BLaER1 (cell line): ENCODE measurements around the gene C16orf86.
A peak's percentile ranks its signal among the peaks of the same experiment; 100 is the strongest.

ENCODE experiments used
- H3K27ac ChIP-seq: shearing (Covaris generic); formaldehyde crosslinking; 2 replicates; pipeline ENCODE4 v1.8.1; 2022
- H3K27me3 ChIP-seq: shearing (Covaris generic); formaldehyde crosslinking; 2 replicates; pipeline ENCODE4 v1.8.1; 2022
- H3K36me3 ChIP-seq: shearing (Covaris generic); formaldehyde crosslinking; 2 replicates; pipeline ENCODE4 v1.8.1; 2022
- H3K4me1 ChIP-seq: shearing (Covaris generic); formaldehyde crosslinking; 2 replicates; pipeline ENCODE4 v1.8.1; 2022
- H3K4me2 ChIP-seq: shearing (Covaris generic); formaldehyde crosslinking; 2 replicates; pipeline ENCODE4 v1.8.1; 2022
- H3K4me3 ChIP-seq: shearing (Covaris generic); formaldehyde crosslinking; 2 replicates; pipeline ENCODE4 v1.8.1; 2022
- H3K9ac ChIP-seq: shearing (Covaris generic); formaldehyde crosslinking; 2 replicates; pipeline ENCODE4 v1.8.1; 2022
- H3K9me3 ChIP-seq: shearing (Covaris generic); formaldehyde crosslinking; 2 replicates; pipeline ENCODE4 v1.8.1; 2022
- H4K20me1 ChIP-seq: shearing (Covaris generic); formaldehyde crosslinking; 2 replicates; pipeline ENCODE4 v1.8.1; 2022
- Cebpa-rat ChIP-seq: shearing (Covaris generic); IDR thresholded peaks from 2 replicates; pipeline ENCODE4 v1.8.1; 2022

The C16orf86 gene

GRCh38 chr16:67673712-67674580 lies 7.3 kb downstream of the C16orf86 start:
- Histone ChIP-seq H3K9ac (peak overlapping the region; percentile 63), H3K36me3 (peaks cover 24% of the 10 kb centered on the region), H3K27me3 (no peaks in the 10 kb centered on the region)

DNA sequence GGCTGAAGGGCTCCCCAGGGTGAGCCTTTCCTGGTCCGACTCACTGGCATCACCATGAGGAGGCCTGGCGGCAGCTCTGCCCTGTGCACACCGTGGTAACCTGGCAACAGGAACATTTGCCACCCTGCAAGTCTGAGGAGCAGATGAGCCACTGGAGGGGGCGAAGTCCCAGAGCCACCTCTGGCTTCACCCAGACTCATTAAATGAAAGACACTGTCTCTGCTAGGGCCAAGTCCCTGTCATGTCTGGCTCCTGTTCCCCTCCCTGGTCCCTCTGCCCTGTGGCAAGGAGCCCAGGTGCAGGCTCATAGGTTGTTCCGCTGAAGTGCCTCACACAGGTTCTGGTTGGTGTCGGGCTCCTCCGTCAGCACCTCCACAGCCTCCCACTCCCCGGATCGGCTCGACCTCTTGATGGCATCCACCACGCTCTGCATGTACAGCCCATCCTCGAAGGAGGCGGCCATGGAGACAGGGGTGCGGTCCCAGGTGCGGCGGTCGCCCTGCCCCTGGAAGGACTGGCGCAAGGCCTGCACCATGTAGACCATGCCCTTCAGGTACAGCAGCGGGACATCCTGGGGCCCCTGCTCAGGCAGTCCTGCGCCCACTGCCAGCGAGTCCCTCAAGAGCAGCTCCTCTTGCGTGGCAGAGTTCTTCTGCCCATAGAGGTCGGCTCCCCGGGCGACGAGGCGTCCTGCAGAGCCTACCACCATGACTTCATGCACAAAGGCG lies 8.4 kb downstream of the C16orf86 start:
- Histone ChIP-seq H3K27me3 (no peaks in the 10 kb centered on the region), H3K36me3 (peaks cover 33% of the 10 kb centered on the region), H3K9me3 (no peaks in the 10 kb centered on the region), H3K9ac (peak overlapping the region; percentile 63), H3K27ac (peak overlapping the region; percentile 72), H3K4me1 (peaks cover 53% of the 10 kb centered on the region), H4K20me1 (no peaks in the 10 kb centered on the region), H3K4me3 (no peak overlapping the region), H3K4me2 (peak overlapping the region; percentile 83)
- TF ChIP-seq Cebpa-rat, result no peak

More at GRCh38 chr16:67673712-67674580, 7.3 kb downstream of the C16orf86 start:
- Histone ChIP-seq H3K27ac (peak overlapping the region; percentile 72), H3K9me3 (no peaks in the 10 kb centered on the region), H3K4me2 (peak overlapping the region; percentile 83), H3K4me3 (no peak overlapping the region), H4K20me1 (no peaks in the 10 kb centered on the region), H3K4me1 (peaks cover 58% of the 10 kb centered on the region)
- no peak for TF ChIP-seq Cebpa-rat

DNA sequence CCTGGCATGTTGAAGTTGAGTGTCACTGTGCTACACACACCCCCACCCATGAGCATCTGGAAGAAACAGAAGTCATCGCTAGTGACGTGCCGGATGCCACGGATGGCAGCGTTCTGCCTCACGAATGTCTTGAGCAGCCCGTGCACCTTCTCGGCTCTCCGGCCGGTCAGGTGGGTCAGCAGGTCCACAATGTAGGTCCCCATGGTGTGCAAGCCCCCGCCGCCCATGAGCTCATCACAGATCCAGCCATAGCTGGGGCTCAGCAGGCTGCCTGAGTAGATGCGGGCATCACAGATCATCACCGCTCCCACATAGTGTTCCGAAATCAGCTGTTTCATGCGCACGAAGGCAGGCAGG lies 8.9 kb downstream of the C16orf86 start:
- Histone ChIP-seq H3K9me3 (no peaks in the 10 kb centered on the region), H3K27me3 (no peaks in the 10 kb centered on the region), H3K9ac (no peak overlapping the region), H4K20me1 (no peaks in the 10 kb centered on the region), H3K27ac (no peak overlapping the region), H3K4me1 (peaks cover 53% of the 10 kb centered on the region), H3K4me2 (peak overlapping the region; percentile 83; the same call in 1 of the 2 replicates), H3K4me3 (no peak overlapping the region), H3K36me3 (peaks cover 38% of the 10 kb centered on the region)
- no peak for TF ChIP-seq Cebpa-rat

DNA sequence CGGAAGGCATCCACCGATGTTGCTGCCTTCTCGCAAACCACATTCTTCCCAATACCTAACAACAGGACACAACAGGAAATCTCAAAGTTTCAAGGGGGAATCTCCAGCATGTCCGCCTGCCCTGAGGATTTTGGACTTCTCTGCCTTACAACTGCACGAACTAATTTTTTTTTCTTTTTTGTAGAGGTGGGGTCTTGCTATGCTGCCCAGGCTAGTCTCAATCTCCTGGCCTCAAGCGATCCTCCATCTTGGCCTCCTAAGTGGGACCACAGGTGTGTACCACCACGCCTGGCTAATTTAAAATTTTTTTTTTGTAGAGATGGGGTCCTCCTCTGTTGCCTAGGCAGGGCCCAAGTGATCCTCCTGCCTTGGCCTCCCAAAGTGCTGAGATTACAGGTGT lies 9.4 kb downstream of the C16orf86 start:
- peaks cover 42% of the 10 kb centered on the region for H3K36me3 ChIP-seq
- H3K27me3 ChIP-seq, result no peaks in the 10 kb centered on the region
- H3K4me2 ChIP-seq, result no peak overlapping the region
- no peak for TF ChIP-seq Cebpa-rat
- H3K4me1 ChIP-seq, result peaks cover 53% of the 10 kb centered on the region
- no peaks in the 10 kb centered on the region for H4K20me1 ChIP-seq
- H3K9me3 ChIP-seq, result no peaks in the 10 kb centered on the region
- no peak overlapping the region for H3K27ac ChIP-seq
- no peak overlapping the region for H3K9ac ChIP-seq
- no peak overlapping the region for H3K4me3 ChIP-seq

DNA sequence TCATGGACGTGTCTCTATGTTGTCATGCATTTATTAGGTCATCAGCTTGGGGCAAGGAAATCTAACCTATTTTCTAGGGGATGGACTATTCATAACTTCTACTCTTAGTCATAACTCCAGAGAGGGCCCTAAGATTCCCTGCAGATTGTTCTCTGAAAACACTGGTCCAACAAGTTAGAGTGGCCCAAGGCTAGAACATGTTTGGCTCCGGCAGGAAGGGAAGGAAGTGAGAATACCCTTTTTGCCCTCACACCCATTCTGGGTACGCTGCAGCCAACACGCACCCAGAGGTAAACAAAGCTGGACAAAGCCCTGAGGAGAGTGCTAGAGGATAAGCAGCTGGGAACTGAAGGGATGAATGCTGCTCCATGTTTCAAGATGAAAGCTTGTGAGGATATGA lies 9.9 kb downstream of the C16orf86 start:
- peak overlapping the region; percentile 44 for H3K4me2 ChIP-seq
- H3K27ac ChIP-seq, result peak overlapping the region; percentile 44; the same call in 1 of the 2 replicates
- no peaks in the 10 kb centered on the region for H4K20me1 ChIP-seq
- no peaks in the 10 kb centered on the region for H3K27me3 ChIP-seq
- H3K36me3 ChIP-seq, result peaks cover 48% of the 10 kb centered on the region
- no peaks in the 10 kb centered on the region for H3K9me3 ChIP-seq
- H3K4me3 ChIP-seq, result no peak overlapping the region
- H3K4me1 ChIP-seq, result peaks cover 53% of the 10 kb centered on the region
- peak overlapping the region; percentile 8; the same call in 1 of the 2 replicates for H3K9ac ChIP-seq
- no peak for TF ChIP-seq Cebpa-rat

DNA sequence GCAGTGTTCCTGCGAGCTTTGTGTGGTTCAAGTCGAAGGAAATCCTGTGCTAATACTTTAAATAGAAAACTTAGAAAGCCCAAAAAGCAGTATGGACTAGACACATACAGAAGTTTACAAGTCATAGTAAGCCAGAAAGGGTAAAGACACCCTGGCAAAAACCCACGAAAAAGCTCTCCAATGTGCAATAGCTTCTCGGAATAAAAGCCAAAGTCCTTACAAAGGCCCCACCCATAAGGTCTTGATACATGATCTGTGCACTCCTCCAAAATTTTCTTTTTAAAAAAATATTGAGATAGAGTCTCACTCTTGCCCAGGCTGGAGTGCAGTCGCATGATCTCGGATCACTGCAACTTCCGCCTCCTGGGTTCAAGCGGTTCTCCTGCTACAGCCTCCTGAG lies 10.3 kb downstream of the C16orf86 start:
- peak overlapping the region; percentile 44; the same call in 1 of the 2 replicates for H3K27ac ChIP-seq
- no peaks in the 10 kb centered on the region for H3K27me3 ChIP-seq
- peak overlapping the region; percentile 44 for H3K4me2 ChIP-seq
- no peak overlapping the region for H3K4me3 ChIP-seq
- no peaks in the 10 kb centered on the region for H3K9me3 ChIP-seq
- H4K20me1 ChIP-seq, result no peaks in the 10 kb centered on the region
- TF ChIP-seq Cebpa-rat, result no peak
- peaks cover 52% of the 10 kb centered on the region for H3K36me3 ChIP-seq
- H3K4me1 ChIP-seq, result peaks cover 53% of the 10 kb centered on the region
- peak overlapping the region; percentile 8; the same call in 1 of the 2 replicates for H3K9ac ChIP-seq

- Histone ChIP-seq H3K27ac (no peak overlapping the region), H3K4me3 (no peak overlapping the region), H3K27me3 (no peaks in the 10 kb centered on the region), H3K36me3 (peaks cover 60% of the 10 kb centered on the region), H3K4me1 (peaks cover 49% of the 10 kb centered on the region), H3K9ac (no peak overlapping the region), H3K9me3 (no peaks in the 10 kb centered on the region), H4K20me1 (no peaks in the 10 kb centered on the region), H3K4me2 (peak overlapping the region; percentile 44)
- no peak for TF ChIP-seq Cebpa-rat
These were observed 11.1 kb downstream of the C16orf86 start for GRCh38 chr16:67677712-67678111.

DNA sequence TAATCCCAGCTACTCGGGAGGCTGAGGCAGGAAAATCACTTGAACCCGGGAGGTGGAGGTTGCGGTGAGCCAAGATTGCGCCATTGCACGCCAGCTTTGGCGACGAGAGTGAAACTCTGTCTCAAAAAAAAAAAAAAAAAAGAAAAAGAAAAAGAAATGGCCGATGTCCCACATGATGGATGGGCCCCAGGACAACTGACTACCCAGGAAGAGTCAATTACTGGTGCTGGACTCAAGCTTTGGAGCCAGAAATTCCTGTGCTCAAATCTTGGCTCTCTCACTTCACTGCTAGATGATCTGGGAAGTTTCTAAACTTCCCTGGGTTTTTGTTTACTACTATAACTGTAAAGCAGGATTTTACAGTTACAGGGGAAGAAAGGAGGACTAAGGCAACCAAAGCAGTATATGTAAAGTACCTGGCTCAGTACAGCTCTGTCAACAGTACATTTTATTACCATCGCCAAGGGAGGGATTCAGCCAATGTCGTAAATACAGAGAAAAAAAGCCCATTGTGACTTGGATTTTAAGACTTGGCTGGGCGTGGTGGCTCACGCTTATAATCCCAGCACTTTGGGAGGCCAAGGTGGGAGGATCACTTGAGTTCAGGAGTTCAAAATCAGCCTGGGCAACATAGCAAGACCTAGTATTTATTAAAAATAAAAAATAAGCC lies 11.9 kb downstream of the C16orf86 start:
- Histone ChIP-seq H4K20me1 (no peaks in the 10 kb centered on the region), H3K4me1 (peaks cover 41% of the 10 kb centered on the region), H3K36me3 (peaks cover 67% of the 10 kb centered on the region), H3K9me3 (no peaks in the 10 kb centered on the region), H3K4me3 (no peak overlapping the region), H3K27me3 (no peaks in the 10 kb centered on the region), H3K27ac (no peak overlapping the region), H3K4me2 (no peak overlapping the region), H3K9ac (no peak overlapping the region)
- no peak for TF ChIP-seq Cebpa-rat

DNA sequence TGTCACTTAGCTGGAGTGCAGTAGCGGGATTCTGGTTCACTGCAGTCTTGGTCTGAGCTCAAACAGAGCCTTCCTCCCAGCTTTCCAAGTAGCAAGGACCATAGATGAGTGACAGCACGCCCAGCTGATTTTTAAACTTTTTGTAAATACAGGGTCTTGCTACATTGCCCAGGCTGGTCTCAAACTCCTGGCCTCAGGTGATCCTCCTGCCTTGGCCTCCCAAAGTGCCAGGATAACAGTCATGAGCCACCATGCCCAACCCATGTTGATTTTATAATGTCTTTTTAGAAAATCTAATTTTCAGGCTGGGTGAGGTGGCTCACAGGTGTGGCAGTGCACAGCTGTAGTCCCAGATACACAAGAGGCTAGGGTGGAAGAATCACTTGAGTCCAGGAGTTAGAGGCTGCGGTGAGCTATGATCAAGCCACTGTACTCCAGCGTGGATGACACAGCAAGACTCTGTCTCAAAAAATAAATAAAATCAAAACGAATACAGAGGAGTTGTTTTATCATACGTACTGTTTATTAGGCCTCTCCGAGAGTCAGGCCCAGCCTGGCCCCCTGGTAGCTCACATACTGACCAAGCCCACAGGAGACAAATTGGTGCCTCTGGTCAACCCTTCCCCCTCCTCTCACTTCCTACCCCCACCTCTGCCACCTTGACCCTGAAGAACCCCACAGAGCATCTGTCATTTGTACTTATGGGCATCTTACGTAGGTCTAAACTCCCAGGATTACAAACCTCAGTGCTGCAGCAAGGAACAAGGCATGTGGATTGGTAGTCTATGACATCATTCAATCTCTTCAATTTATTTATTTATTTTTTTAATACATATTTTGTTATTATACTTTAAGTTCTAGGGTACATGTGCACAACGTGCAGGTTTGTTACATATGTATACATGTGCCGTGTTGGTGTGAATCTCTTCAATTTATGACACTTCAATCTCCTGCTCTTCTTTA lies 13.6 kb downstream of the C16orf86 start:
- H3K36me3 ChIP-seq, result peaks cover 83% of the 10 kb centered on the region
- TF ChIP-seq Cebpa-rat, result no peak
- no peak overlapping the region for H3K4me3 ChIP-seq
- H3K27me3 ChIP-seq, result no peaks in the 10 kb centered on the region
- H4K20me1 ChIP-seq, result peaks cover 4% of the 10 kb centered on the region; the same call in 1 of the 2 replicates
- no peak overlapping the region for H3K27ac ChIP-seq
- H3K4me2 ChIP-seq, result no peak overlapping the region
- H3K9ac ChIP-seq, result no peak overlapping the region
- H3K4me1 ChIP-seq, result peaks cover 26% of the 10 kb centered on the region
- H3K9me3 ChIP-seq, result no peaks in the 10 kb centered on the region
